Activated effector memory CD4-positive, alpha-beta T cell treated with anti-CD3 and anti-CD28 coated beads, Interleukin-2, amount 50 U/mL, for 16 hours (primary cell): ENCODE results near the gene ANXA1.

Source experiments
- DNase-seq: peaks from one replicate; pipeline ENCODE4 v3.0.0-alpha.2; 2020

The ANXA1 gene

GRCh38 chr9:73151653-73152542 is at the start of gene ANXA1:
TSS of gene ANXA1 (plus strand) at chr9:73151865. CDS start at chr9:73158536, 6,671 bp downstream.
- no peak for DNase-seq

- no peak for DNase-seq
These were observed 47.3 kb upstream of the ANXA1 start for GRCh38 chr9:73104342-73104741.

- no peak for DNase-seq
These were observed 46.7 kb upstream of the ANXA1 start for GRCh38 chr9:73104921-73105320.

- DNase-seq, result peak; percentile 82
These were observed 44.1 kb upstream of the ANXA1 start for GRCh38 chr9:73107489-73108069.

GRCh38 chr9:73114058-73114457 is 37.6 kb upstream of the ANXA1 start:
- DNase-seq, result no peak

GRCh38 chr9:73114958-73115357 is 36.7 kb upstream of the ANXA1 start:
- no peak for DNase-seq

GRCh38 chr9:73116031-73116430 is 35.6 kb upstream of the ANXA1 start:
- no peak for DNase-seq

GRCh38 chr9:73116880-73117279 is 34.8 kb upstream of the ANXA1 start:
- no peak for DNase-seq

- no peak for DNase-seq
These were observed 33.4 kb upstream of the ANXA1 start for GRCh38 chr9:73118286-73118685.

- no peak for DNase-seq
These were observed 32.6 kb upstream of the ANXA1 start for GRCh38 chr9:73118898-73119554.

- no peak for DNase-seq
These were observed 30.2 kb upstream of the ANXA1 start for GRCh38 chr9:73121375-73121935.

GRCh38 chr9:73125651-73126050 is 26.0 kb upstream of the ANXA1 start:
- no peak for DNase-seq

GRCh38 chr9:73129941-73130685 is 21.6 kb upstream of the ANXA1 start:
- no peak for DNase-seq

- DNase-seq, result no peak
These were observed 20.2 kb upstream of the ANXA1 start for GRCh38 chr9:73131461-73131860.

- DNase-seq, result peak; percentile 88
These were observed 19.5 kb upstream of the ANXA1 start for GRCh38 chr9:73132034-73132776.

GRCh38 chr9:73133022-73133651 is 18.5 kb upstream of the ANXA1 start:
- no peak for DNase-seq

GRCh38 chr9:73133921-73134407 is 17.7 kb upstream of the ANXA1 start:
- no peak for DNase-seq

GRCh38 chr9:73135394-73135793 is 16.3 kb upstream of the ANXA1 start:
- no peak for DNase-seq

GRCh38 chr9:73137286-73137899 is 14.3 kb upstream of the ANXA1 start:
- DNase-seq, result no peak

GRCh38 chr9:73137914-73138313 is 13.8 kb upstream of the ANXA1 start:
- no peak for DNase-seq

GRCh38 chr9:73138516-73138915 is 13.1 kb upstream of the ANXA1 start:
- DNase-seq, result no peak
